ENCODE results near the gene LGI1. TPM values are rescaled to one million over a fixed set of nuclear protein-coding genes. Genes with fewer than 3 reads are reported as not detected.

Gene LGI1
- total RNA-seq, 1 donor from 2014 or later = 9.4 TPM

- Histone ChIP-seq H3K27me3 (ENCODE audit: control insufficient read depth in 3 of 3, insufficient read depth in 3 of 3, low read length in 3 of 3) (peaks cover 0 to 4% (median 0%) of the 10 kb centered on the region in 3 donors), H3K36me3 (ENCODE audit: control insufficient read depth in 3 of 3, insufficient read depth in 3 of 3, low read length in 3 of 3) (no peaks in the 10 kb centered on the region), H3K9ac (ENCODE audit: low read depth in 1 of 3, low read length in 3 of 3) (no peak overlapping the region), H3K4me1 (ENCODE audit: control insufficient read depth in 3 of 3, insufficient read depth in 3 of 3, low read length in 3 of 3) (no peaks in the 10 kb centered on the region), H3K9me3 (ENCODE audit: control insufficient read depth in 3 of 3, low read length in 3 of 3) (no peaks in the 10 kb centered on the region), H3K4me3 (ENCODE audit: low read length in 3 of 3) (no peak overlapping the region), H3K27ac (ENCODE audit: low read depth, low read length) (no peak overlapping the region)
Measured at GRCh38 chr10:93838278-93838677, 80.5 kb downstream of the LGI1 start.

DNA sequence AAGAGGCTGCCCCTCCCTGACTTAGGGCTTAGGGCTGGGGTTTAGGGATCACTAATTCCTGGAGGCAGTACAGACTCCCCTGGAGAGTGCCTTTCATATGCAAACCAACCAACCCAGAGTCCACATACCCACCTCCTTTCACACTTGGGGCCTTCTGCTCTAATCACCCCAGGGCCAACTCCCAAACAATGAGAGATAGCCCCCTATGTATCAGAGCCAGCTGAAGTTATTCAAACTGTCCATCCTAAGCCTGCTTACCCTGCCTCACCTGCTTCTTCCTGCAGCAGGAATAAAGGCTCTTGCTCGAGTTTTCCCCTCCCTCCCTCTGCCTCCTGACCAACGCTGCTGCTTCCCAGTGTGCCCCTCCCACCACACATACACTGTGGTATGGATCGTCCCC is 84.2 kb downstream of the LGI1 start:
- H3K9ac ChIP-seq (ENCODE audit: low read depth in 1 of 3, low read length in 3 of 3) = no peak overlapping the region
- no peaks in the 10 kb centered on the region for H3K36me3 ChIP-seq (ENCODE audit: control insufficient read depth in 3 of 3, insufficient read depth in 3 of 3, low read length in 3 of 3)
- no peak overlapping the region for H3K27ac ChIP-seq (ENCODE audit: low read depth, low read length)
- H3K9me3 ChIP-seq (ENCODE audit: control insufficient read depth in 3 of 3, low read length in 3 of 3) = no peaks in the 10 kb centered on the region
- no peaks in the 10 kb centered on the region for H3K4me1 ChIP-seq (ENCODE audit: control insufficient read depth in 3 of 3, insufficient read depth in 3 of 3, low read length in 3 of 3)
- peaks cover 0 to 4% (median 0%) of the 10 kb centered on the region in 3 donors for H3K27me3 ChIP-seq (ENCODE audit: control insufficient read depth in 3 of 3, insufficient read depth in 3 of 3, low read length in 3 of 3)
- H3K4me3 ChIP-seq (ENCODE audit: low read length in 3 of 3) = no peak overlapping the region

DNA sequence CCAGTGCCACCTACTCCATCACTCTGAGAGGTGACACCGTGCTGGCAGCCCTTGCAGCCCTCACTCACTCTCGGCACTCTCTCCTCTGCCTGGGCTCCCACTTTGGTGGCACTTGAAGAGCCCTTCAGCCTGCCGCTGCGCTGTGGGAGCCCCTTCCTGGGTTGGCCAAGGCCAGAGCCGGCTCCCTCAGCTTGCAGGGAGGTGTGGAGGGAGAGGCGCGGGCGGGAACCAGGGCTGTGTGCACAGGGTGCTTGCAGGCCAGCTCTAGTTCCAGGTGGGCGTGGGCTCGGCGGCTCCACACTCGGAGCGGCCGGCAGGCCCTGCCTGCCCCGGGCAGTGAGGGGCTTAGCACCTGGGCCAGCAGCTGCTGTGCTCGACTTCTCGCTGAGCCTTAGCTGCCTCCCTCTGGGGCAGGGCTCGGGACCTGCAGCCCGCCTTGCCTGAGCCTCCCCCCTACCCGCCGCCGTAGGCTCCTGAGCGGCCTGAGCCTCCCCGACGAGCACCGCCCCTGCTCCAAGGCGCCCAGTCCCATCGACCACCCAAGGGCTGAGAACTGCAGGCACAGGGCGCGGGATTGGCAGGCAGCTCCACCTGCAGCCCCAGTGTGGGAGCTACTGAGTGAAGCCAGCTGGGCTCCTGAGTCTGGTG is 87.4 kb downstream of the LGI1 start:
- Histone ChIP-seq H3K27ac (ENCODE audit: low read depth, low read length) (no peak overlapping the region), H3K4me3 (ENCODE audit: low read length in 3 of 3) (no peak overlapping the region), H3K9ac (ENCODE audit: low read depth in 1 of 3, low read length in 3 of 3) (no peak overlapping the region), H3K9me3 (ENCODE audit: control insufficient read depth in 3 of 3, low read length in 3 of 3) (no peaks in the 10 kb centered on the region), H3K27me3 (ENCODE audit: control insufficient read depth in 3 of 3, insufficient read depth in 3 of 3, low read length in 3 of 3) (peaks cover 0 to 11% (median 0%) of the 10 kb centered on the region in 3 donors), H3K36me3 (ENCODE audit: control insufficient read depth in 3 of 3, insufficient read depth in 3 of 3, low read length in 3 of 3) (no peaks in the 10 kb centered on the region), H3K4me1 (ENCODE audit: control insufficient read depth in 3 of 3, insufficient read depth in 3 of 3, low read length in 3 of 3) (no peaks in the 10 kb centered on the region)

Other genes with a start within 250 kb of the LGI1 start
- 0.52 TPM for gene FFAR4, start 191.3 kb upstream of the LGI1 start, total RNA-seq
- gene RBP4, start 156.7 kb upstream of the LGI1 start, total RNA-seq = 12.5 TPM
- not detected for gene PDE6C, start 145.4 kb upstream of the LGI1 start, total RNA-seq
- 15.1 TPM for gene FRA10AC1, start 55.3 kb upstream of the LGI1 start, total RNA-seq
- 1.0 TPM for gene SLC35G1, start 136.0 kb downstream of the LGI1 start, total RNA-seq
- gene PLCE1, start 236.0 kb downstream of the LGI1 start, total RNA-seq = 29.2 TPM

Measured in skeletal muscle tissue (tissue), 4 donors.